Hepatocyte (in vitro differentiated cells): ENCODE measurements around the gene RRP15. TPM values are rescaled to one million over a fixed set of nuclear protein-coding genes. Genes with fewer than 3 reads are reported as not detected.

Experiments used
- DNase-seq: peaks from one replicate; pipeline ENCODE4 v3.0.0-alpha.2; 2016; ENCODE audit warnings: low spot score
- H2AFZ ChIP-seq: fragments of 200-600 bp; sonication (generic); 2 replicates; pipeline ENCODE4 v1.6.0; 2016; ENCODE audit warnings: antibody characterized with exemption, mild to moderate bottlenecking
- H3K27ac ChIP-seq: fragments of 200-600 bp; sonication (generic); 2 replicates; pipeline ENCODE4 v1.5.1; 2016; ENCODE audit warnings: mild to moderate bottlenecking
- H3K27me3 ChIP-seq: fragments of 200-600 bp; sonication (generic); 2 replicates; pipeline ENCODE4 v1.6.1; 2016
- H3K36me3 ChIP-seq: fragments of 200-600 bp; sonication (generic); replicated peaks from 2 replicates; pipeline ENCODE4 v1.5.1; 2016; ENCODE audit warnings: low read depth; ENCODE audit not compliant: insufficient read depth
- H3K4me1 ChIP-seq: fragments of 200-600 bp; sonication (generic); 2 replicates; pipeline ENCODE4 v1.5.1; 2016; ENCODE audit warnings: mild to moderate bottlenecking, moderate library complexity; ENCODE audit not compliant: insufficient read depth
- H3K4me2 ChIP-seq: fragments of 200-600 bp; sonication (generic); 2 replicates; pipeline ENCODE4 v1.6.0; 2016
- H3K4me3 ChIP-seq: fragments of 200-600 bp; sonication (generic); 2 replicates; pipeline ENCODE4 v1.5.1; 2016; ENCODE audit warnings: mild to moderate bottlenecking
- H3K79me2 ChIP-seq: fragments of 200-600 bp; sonication (generic); 2 replicates; pipeline ENCODE4 v1.6.0; 2017; ENCODE audit warnings: mild to moderate bottlenecking
- H3K9me2 ChIP-seq: fragments of 200-600 bp; sonication (generic); replicated peaks from 2 replicates; pipeline ENCODE4 v1.6.0; 2017; ENCODE audit warnings: mild to moderate bottlenecking; ENCODE audit not compliant: insufficient read depth
- H3K9me3 ChIP-seq: fragments of 200-600 bp; sonication (generic); 2 replicates; pipeline ENCODE4 v1.5.1; 2016; ENCODE audit warnings: low read depth, mild to moderate bottlenecking
- H4K20me1 ChIP-seq: fragments of 200-600 bp; sonication (generic); 2 replicates; pipeline ENCODE4 v1.6.0; 2016; ENCODE audit warnings: mild to moderate bottlenecking; ENCODE audit not compliant: insufficient read depth, poor library complexity, severe bottlenecking
- EZH2 ChIP-seq: fragments of 200-600 bp; sonication (generic); IDR thresholded peaks from 2 replicates; pipeline ENCODE4 v1.6.1; 2016; ENCODE audit warnings: antibody characterized with exemption, mild to moderate bottlenecking, borderline replicate concordance
- EZH2phosphoT487 ChIP-seq: fragments of 200-600 bp; sonication (generic); IDR thresholded peaks from one replicate; pipeline ENCODE4 v1.6.1; 2018; ENCODE audit warnings: antibody characterized with exemption, mild to moderate bottlenecking, low read depth, moderate library complexity; ENCODE audit not compliant: unreplicated experiment, severe bottlenecking
- WGBS: methylation state at CpG from one replicate; pipeline ENCODE4 v1.1.6; 2016; ENCODE audit warnings: low lambda C conversion rate; ENCODE audit errors: missing lambda C conversion rate; 5-methylcytosine and 5-hydroxymethylcytosine counted together
- polyA plus RNA-seq: library from polyadenylated mRNA; unstranded; fragments of >200 nt; fragmentation: Nextera tagmentation; extraction: Ambion mirVana; gene quantifications from 2 replicates; pipeline ENCODE4 v1.2.1, GENCODE V29; 2016
- total RNA-seq: library from RNA; depleted of rRNA; stranded (reverse); fragments of >200 nt; gene quantifications from 2 replicates; pipeline ENCODE4 v1.2.3, GENCODE V29; 2014
- TF ChIP-seq, protein P1 (sequence below): fragments of 200-600 bp; sonication (generic); IDR thresholded peaks from 2 replicates; pipeline ENCODE4 v1.5.1; 2016; ENCODE audit warnings: antibody characterized with exemption, mild to moderate bottlenecking; ENCODE audit not compliant: poor library complexity

RRP15 gene, protein sequence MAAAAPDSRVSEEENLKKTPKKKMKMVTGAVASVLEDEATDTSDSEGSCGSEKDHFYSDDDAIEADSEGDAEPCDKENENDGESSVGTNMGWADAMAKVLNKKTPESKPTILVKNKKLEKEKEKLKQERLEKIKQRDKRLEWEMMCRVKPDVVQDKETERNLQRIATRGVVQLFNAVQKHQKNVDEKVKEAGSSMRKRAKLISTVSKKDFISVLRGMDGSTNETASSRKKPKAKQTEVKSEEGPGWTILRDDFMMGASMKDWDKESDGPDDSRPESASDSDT
- total RNA-seq, result 6.7 and 7.7 TPM in 2 replicates
- 9.0 and 12.6 TPM in 2 replicates for polyA plus RNA-seq

GRCh38 chr1:218284917-218285635 is at the start of gene RRP15:
Gene RRP15, plus strand, starts transcription at chr1:218285293. Its CDS starts 24 bp downstream, at chr1:218285317.
- Histone ChIP-seq H3K79me2 (peaks cover 42% of the 10 kb centered on the region), H3K27me3 (no peaks in the 10 kb centered on the region), H3K36me3 (no peaks in the 10 kb centered on the region), H3K4me1 (peaks cover 10% of the 10 kb centered on the region), H3K9me2 (no peaks in the 10 kb centered on the region), H3K4me3 (peak within 1 kb of the TSS; percentile 73), H3K9me3 (no peaks in the 10 kb centered on the region), H3K27ac (peak within 1 kb of the TSS; percentile 92), H4K20me1 (no peaks in the 10 kb centered on the region), H2AFZ (peak within 1 kb of the TSS; percentile 94), H3K4me2 (peak within 1 kb of the TSS; percentile 84)
- TF ChIP-seq EZH2 (no peak), EZH2phosphoT487 (no peak)
- DNase-seq, result peak; percentile 94
- WGBS, result under 1% methylated on average over 44 of the region's 45 CpGs

DNA sequence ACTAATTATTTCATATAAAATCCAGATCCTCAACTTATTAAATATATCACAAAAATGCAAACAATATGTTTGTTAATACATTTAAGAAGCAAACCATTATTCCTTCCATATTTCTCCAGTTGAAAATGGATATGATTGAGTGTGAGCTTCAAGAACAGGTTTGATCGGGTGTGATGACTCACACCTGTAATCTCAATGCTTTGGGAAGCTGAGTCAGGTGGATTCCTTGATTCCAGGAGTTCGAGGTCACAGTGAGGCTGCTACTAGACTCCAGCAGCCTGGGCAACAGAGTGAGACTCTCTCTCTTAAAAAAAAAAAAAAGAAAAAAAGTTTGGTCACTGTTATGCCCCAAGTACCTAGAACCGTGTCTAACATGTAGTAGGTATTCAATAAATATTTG is 42.9 kb upstream of the RRP15 start:
- TF ChIP-seq EZH2phosphoT487 (no peak), EZH2 (no peak)
- TF ChIP-seq, protein P1, sequence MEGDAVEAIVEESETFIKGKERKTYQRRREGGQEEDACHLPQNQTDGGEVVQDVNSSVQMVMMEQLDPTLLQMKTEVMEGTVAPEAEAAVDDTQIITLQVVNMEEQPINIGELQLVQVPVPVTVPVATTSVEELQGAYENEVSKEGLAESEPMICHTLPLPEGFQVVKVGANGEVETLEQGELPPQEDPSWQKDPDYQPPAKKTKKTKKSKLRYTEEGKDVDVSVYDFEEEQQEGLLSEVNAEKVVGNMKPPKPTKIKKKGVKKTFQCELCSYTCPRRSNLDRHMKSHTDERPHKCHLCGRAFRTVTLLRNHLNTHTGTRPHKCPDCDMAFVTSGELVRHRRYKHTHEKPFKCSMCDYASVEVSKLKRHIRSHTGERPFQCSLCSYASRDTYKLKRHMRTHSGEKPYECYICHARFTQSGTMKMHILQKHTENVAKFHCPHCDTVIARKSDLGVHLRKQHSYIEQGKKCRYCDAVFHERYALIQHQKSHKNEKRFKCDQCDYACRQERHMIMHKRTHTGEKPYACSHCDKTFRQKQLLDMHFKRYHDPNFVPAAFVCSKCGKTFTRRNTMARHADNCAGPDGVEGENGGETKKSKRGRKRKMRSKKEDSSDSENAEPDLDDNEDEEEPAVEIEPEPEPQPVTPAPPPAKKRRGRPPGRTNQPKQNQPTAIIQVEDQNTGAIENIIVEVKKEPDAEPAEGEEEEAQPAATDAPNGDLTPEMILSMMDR, result no peak
- DNase-seq, result no peak
- H3K27me3 ChIP-seq, result no peaks in the 10 kb centered on the region
- no peak overlapping the region for H2AFZ ChIP-seq
- H3K9me3 ChIP-seq, result no peaks in the 10 kb centered on the region
- H3K9me2 ChIP-seq, result no peaks in the 10 kb centered on the region
- no peak overlapping the region for H3K4me2 ChIP-seq
- H3K4me3 ChIP-seq, result no peak overlapping the region
- no peaks in the 10 kb centered on the region for H3K79me2 ChIP-seq
- no peaks in the 10 kb centered on the region for H4K20me1 ChIP-seq
- H3K4me1 ChIP-seq, result no peaks in the 10 kb centered on the region
- no peaks in the 10 kb centered on the region for H3K36me3 ChIP-seq
- H3K27ac ChIP-seq, result no peak overlapping the region
- 85% methylated on average over 3 of the region's 3 CpGs for WGBS

DNA sequence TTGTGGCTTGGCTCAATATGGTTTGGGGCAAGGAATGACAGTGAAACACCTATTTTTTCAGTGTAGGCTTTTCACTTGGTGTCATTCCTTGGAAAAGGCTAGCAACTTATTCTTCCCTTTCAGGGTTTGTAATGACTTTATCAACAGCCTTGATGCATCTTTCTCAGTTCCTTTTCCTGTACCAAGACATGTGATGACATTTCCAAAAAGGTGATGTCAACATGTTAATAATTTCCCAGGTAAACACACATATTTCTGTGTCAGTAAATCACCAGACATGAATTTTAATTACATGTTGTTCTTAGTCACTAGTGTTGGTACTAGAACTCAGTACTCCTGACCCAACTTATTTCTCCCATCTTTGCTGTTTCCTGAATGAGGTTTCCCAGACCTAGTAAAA is 37.8 kb upstream of the RRP15 start:
- H3K4me1 ChIP-seq, result no peaks in the 10 kb centered on the region
- no peak overlapping the region for H3K27ac ChIP-seq
- H3K79me2 ChIP-seq, result no peaks in the 10 kb centered on the region
- H4K20me1 ChIP-seq, result no peaks in the 10 kb centered on the region
- no peak for TF ChIP-seq EZH2
- no peak overlapping the region for H3K4me2 ChIP-seq
- H3K4me3 ChIP-seq, result no peak overlapping the region
- H3K27me3 ChIP-seq, result no peaks in the 10 kb centered on the region
- no peak overlapping the region for H2AFZ ChIP-seq
- H3K36me3 ChIP-seq, result no peaks in the 10 kb centered on the region
- no peaks in the 10 kb centered on the region for H3K9me3 ChIP-seq
- DNase-seq, result no peak
- H3K9me2 ChIP-seq, result no peaks in the 10 kb centered on the region

DNA sequence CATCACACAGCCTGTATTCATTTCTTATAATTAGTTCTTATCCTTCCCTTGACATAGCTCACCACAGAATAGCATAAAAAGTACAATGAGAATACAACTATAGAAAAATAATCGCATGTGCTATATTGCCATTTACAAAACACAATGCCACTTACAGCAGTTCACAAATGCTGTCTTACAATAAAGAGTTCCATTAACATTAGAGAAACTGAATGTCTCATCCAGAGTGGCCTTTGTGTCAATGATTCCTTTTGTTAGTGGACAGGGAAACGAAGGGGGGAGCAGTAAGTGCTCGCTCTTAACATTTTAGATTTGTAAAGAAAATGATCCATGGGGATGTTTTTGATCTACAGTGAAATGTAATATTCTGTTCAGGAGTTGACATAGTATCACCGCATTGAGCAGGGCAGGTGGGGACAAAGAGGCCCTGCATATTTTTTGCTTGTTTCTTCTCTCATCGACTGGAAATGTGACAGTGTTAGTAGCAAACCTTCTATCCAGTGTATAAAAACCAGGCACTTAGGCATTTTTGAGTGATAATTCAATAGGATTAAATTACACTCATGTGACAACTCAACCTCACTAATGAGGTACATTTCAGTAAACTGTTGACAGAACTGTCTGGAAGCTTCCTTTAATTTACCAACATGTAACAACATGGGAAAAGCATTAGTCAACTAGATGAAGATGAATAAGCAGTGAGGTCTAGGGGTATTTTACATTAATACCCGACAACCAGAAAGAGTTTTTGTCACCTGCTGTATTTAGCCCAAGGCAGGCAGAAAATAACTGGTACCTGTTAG is 35.6 kb upstream of the RRP15 start:
- no peak for DNase-seq
- no peaks in the 10 kb centered on the region for H3K9me2 ChIP-seq
- WGBS, result 92% methylated on average over 6 of the region's 6 CpGs
- no peak overlapping the region for H3K4me2 ChIP-seq
- TF ChIP-seq, protein P1, result no peak
- TF ChIP-seq EZH2phosphoT487 (no peak), EZH2 (no peak)
- no peaks in the 10 kb centered on the region for H3K79me2 ChIP-seq
- no peak overlapping the region for H2AFZ ChIP-seq
- no peaks in the 10 kb centered on the region for H3K9me3 ChIP-seq
- no peak overlapping the region for H3K4me3 ChIP-seq
- H4K20me1 ChIP-seq, result no peaks in the 10 kb centered on the region
- H3K27me3 ChIP-seq, result no peaks in the 10 kb centered on the region
- no peaks in the 10 kb centered on the region for H3K36me3 ChIP-seq
- H3K4me1 ChIP-seq, result no peaks in the 10 kb centered on the region
- H3K27ac ChIP-seq, result no peak overlapping the region
